GM15510 (cell line): ENCODE results near the gene PADI2.

Source experiments
- POLR2A ChIP-seq: IDR thresholded peaks from 3 replicates; pipeline ENCODE4 v1.6.1; 2011; ENCODE audit warnings: borderline replicate concordance; ENCODE audit not compliant: insufficient read length; ENCODE audit errors: extremely low read depth

The PADI2 gene

DNA sequence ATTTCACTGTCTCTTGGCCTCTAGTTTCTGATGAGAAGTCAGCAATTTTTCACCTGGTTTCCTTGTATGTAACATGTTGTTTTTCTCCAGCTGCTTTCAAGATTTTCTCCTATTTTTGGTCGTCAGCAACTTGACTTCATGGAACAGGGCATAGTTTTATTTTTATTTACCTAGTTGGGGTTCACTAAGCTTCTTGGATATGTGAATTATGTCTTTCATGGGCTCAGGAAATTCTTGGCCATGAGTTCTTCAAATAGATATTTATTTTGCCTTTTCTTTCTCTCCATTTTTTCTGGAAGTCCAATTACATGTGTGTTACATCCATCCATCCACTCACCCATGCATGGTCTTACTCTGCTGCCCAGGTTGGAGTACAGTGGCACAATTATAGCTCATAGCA is 79.1 kb downstream of the PADI2 start:
- no peak for TF ChIP-seq POLR2A

DNA sequence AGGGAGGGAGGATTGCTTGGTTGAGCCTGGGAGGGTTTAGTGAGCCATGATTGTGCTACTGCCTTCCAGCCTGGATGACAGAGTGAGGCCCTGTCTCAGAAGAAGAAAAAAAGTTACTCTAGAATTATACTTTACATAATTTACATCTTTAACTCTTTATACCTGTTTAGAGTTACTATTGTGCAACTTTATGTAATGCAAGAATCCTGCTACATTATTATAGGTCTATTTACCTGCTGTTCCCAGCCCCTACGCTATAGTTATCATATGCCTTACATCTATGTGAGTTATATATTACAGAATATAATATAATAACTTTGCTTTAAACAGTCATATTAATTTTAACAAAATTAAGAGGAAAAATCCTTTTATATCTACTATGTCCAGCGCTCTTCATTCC is 79.7 kb downstream of the PADI2 start:
- TF ChIP-seq POLR2A: no peak

DNA sequence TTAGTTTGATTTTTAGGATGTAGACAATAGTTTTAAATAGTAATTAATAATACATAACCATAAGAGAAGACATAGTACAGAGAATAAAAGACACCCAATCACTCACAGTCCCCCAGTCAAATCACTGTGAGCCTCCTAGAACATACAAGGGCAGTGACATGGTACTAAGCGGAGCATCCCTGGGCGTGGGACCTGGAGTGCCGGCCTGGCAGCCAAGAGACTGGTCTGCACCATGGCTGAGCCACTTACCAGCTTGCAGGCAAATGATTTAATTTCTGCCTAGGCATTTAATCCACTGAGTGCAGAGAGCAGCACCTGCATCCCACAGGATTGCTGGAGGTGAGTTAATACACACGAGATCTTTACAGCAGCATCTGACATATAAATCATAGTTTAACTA is 85.8 kb downstream of the PADI2 start:
- no peak for TF ChIP-seq POLR2A

DNA sequence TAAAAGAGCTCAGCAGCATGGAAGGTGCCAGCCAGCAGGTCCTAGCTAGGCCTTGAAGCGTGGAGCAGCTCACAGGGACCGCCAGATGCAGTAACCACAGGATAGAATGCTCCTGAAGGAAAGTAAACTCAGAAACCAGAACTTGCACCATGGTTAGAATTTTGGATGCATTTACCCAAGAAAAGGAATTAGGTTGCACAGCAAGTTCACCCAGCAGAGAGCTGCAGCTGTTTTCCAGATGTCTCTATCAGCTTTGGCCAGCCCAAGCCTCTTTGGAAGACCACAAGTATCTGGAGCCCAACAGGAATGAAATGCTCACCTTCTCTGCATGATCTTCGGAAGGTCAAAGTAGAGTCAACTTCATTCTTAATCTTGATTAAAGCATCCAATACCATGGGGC is 86.5 kb downstream of the PADI2 start:
- TF ChIP-seq POLR2A: no peak

DNA sequence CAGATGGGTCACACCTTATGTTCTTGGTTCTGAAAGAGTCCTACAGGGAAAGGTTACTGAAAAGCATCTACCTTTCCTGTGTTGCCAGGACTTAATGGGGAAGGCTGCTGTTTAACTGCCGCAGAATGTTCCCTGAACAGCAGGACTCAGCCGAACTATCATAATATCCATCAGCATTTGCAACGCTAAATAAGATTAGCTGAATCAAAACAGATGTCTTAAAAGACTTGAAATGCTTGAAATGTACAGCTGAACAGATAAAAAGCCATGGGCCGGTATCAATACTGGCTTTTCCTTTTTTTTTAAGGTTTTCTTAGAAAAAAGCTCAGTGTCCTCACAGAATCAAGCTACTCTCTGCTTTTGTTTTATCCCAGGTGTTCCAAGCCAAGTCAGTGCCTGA is 87.8 kb downstream of the PADI2 start:
- TF ChIP-seq POLR2A: no peak

DNA sequence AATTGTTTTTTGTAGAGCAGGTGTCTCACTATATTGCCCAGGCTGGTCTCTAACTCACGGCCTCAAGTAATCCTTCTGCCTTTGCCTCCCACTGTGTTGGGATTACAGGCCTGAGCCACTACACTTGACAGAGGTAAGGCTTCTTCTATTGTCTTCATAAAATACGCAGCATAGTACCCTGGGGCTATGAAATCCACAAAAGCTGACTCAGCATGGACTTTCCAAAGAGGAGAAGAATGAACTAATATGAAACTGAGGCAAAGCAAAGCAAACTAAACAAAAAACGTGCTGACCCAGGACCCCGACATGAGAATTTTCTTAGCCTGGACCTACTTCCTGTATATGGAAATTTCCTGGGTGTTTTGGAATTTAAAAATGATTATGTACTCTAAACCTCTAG is 89.0 kb downstream of the PADI2 start:
- TF ChIP-seq POLR2A: no peak

DNA sequence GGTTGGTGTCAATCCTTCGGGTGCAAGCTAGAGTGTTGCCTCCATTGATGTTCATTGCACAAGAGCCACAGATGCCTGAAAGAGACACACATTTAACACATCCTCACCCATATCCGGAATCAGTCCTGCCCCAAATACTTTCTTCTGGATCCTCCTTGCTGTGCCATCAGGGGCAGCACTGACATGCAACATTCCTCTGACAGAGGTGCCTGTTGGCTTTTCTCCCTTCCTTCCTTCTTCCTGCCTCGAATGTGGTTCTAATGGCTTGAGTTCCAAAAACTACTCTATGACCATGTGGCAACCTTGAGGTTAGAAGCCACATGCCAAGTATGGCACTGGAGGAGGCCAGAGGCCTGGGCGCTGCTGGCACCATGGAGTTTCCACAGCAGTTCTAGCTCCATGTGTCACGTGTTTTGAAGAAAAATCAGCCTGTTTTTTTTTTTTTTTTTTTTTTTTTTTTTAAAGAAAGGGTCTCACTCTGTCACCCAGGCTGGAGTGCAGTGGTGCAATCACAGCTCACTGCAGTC is 90.5 kb downstream of the PADI2 start:
- TF ChIP-seq POLR2A: no peak

DNA sequence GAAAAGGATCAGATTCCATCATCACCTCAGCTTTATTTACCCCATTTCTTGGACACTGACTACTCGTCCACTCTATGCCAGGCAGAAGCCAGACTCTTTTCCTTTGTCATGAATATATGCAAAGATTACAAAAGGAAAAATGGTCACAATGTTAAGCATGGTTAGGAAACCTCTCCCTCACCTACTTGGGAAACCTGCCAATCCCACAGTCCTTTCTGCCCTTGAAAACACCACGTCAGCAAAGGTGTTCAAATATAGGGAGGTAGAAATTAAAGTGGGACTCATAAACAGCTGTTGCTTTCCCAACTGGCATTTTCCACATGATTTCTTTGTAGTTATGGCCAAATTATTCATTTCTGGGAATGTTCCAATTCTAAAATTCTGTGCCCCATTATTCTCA is 91.4 kb downstream of the PADI2 start:
- no peak for TF ChIP-seq POLR2A

DNA sequence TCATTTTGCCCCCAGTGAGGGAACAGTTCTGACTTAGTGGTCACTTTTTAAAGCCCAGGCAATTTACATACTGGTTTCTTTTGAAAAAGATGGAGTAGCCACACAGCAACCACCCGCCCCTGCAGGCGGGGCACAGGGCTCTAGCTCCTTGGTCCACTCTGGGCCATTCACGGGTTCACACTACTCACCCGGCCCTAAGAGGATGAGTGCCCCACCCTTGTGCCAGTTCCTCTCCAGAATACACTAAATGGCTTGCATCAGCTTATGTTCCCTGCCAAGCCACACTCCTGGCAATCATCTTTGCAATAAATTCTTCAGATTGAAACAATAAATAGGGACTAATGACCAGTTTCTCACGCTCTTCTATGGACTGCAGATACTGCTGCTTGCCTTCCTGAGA is 91.8 kb downstream of the PADI2 start:
- no peak for TF ChIP-seq POLR2A

DNA sequence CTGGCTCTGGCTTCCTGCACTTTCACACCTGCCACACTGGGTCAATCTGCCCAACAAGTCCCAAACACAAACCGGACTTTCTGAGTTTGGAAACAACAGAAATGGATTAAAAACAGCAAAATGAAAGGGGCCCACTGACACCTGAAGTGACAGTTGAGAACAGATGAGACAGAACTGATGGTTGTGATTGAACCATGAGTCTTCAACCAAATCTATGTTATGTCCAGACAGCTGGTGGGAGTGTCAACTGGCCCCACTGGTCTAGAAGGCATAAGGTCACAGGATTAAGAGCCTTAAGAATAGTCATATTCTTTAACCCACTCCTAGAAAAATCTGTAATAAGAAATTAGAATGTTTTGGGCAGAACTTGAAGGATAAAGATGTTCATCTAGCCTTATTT is 94.5 kb downstream of the PADI2 start:
- TF ChIP-seq POLR2A: no peak

DNA sequence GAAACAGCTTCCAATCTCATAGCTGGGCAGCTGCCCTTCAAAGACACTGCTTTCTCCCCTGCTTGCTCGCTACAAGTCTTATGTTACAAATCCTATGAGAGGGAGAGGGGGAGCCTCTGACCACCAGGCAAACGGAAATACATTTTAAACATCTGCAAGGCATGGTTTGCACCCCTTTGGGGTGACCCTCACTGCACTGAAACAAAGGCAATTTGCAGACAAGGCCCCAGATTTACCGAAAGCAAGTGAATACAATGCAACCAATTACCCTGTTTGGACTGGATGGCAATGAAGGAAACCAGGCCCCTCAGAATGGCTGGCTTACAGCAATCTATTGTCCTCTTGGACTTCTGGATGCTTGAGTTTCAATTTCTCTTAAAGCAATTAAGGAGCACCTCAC is 95.7 kb downstream of the PADI2 start:
- no peak for TF ChIP-seq POLR2A

DNA sequence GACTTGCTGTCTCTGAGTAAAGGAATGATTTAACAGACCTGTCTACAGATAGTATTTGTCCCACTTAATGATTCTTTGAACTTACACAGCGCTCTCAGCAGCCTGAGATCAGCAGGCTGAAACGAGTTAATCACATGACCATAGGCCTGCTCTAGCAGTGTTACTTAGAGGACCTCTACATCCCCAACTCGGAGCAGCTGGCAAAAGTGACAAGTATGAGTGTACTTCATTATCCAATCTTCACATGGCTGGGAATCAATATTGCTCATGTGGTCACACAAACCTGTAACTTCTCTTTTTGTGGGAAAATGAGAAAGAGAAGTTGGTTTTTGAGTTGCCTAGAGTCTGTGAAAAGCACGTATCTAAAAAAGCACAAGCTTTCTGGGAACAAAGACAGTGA is 96.1 kb downstream of the PADI2 start:
- TF ChIP-seq POLR2A: no peak

DNA sequence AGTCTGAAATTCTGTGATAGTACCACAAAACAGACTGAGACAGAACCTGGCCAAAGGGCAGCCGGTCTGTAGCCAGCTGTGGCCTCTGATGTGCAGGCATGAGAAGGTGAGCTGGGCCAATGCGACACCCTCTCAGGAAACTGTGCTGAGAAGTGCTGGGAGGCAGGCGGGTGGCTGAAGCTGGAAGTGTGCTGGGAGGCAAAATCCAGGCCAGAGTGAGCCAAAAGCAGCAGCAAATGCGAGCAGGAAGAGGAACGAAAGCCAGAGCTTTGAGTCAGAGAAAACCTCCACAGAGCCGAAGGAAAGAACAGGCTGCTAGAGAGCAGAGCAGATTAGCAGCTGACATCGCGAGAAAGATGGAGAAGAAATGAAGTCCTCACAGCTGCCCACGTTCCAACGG is 97.4 kb downstream of the PADI2 start:
- TF ChIP-seq POLR2A: no peak

DNA sequence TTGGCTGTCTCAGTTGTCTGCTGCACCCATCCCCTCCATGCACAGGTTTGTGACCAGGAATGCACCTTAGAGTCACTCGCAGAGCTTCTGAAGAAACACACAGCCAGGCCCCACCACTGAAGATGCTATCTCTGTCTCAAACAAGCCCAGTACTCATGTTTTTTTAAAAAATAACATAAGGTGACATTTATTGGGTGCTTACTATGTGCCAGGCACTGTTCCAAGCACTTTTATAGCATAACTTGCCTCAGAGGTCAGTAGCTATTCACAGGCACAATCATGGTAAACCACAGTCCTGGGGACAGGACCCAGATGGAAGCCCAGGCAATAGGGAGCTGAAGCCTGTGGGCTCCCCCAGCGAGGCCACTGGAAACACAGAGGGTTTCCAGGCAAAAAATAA is 98.7 kb downstream of the PADI2 start:
- TF ChIP-seq POLR2A: no peak

DNA sequence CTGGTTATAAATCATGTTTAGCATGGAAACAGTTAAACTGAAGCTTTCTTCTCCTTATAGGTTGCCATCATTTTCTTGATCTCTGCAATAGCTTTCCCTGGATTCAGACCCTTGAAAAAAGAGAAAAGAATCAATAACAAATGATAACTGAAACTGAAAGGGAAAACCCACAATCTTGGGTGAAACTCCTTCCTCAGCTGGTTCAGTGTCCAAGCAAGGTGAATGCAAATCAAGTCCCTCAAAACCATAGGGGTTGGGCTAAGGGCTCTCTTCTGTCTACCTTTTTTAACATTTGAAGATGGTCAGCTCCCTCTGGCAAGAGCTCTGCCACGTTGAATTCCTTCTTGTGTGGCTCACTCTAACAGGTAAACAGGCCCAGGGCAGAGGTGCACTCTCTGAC is 100.4 kb downstream of the PADI2 start:
- no peak for TF ChIP-seq POLR2A

DNA sequence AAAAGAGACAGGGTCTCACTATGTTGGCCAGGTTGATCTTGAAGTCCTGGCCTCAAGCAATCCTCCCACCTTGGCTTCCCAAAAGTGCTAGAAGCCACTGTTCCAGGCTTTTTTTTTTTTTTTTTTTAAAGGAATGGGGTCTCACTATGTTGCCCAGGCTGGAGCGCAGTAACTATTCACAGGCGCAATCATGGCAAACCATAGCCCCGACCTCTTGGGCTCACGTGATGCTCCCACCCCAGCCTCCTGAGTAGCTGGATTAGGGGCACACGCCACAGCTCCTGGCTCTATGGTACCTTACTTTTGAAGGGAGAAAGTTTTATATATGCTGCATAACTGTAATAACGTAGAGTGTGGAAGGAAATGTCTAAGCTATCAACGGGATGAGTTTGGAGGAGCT is 101.8 kb downstream of the PADI2 start:
- TF ChIP-seq POLR2A: no peak
